Stimulated activated CD4-positive, alpha-beta T cell treated with anti-CD3 and anti-CD28 coated beads, TNF-alpha, amount 100 ng/mL, for 1 hour (primary cell): ENCODE results near the gene HBS1L.

ENCODE experiments used
- DNase-seq, 3 donors: peaks; one replicate each; pipeline ENCODE4 v3.0.0-alpha.2; 2020; ENCODE audit warnings: low read depth in 3 of 3, low spot score in 1 of 3

The HBS1L gene

GRCh38 chr6:134918418-134918961 lies 136.1 kb downstream of the HBS1L start:
- DNase-seq = no peak

GRCh38 chr6:134911547-134911946 lies 143.1 kb downstream of the HBS1L start:
- DNase-seq = no peak

- no peak for DNase-seq
Measured at GRCh38 chr6:134910593-134910935, 144.1 kb downstream of the HBS1L start.
